Measurements from ENCODE around the gene C1orf226. TPM values are rescaled to one million over a fixed set of nuclear protein-coding genes. Genes with fewer than 3 reads are reported as not detected.

The C1orf226 gene
- total and polyA plus RNA-seq, 9 of the 15 experiments (the other 6 are each of a cell fraction or from before 2014, with no cell fraction given): 0.10 to 1.4 (median 0.47) TPM

- H3K4me2 ChIP-seq (ENCODE audit: insufficient read depth, low read length): no peak overlapping the region
- WGBS (ENCODE audit: insufficient coverage, low coverage, missing lambda C conversion rate): 94% methylated on average over 3 of the region's 3 CpGs
- CTCF ChIA-PET (ENCODE audit: low intra/inter-chr PET ratio): interaction anchor here (0.6 kb wide), 1 partner anchor 1374 kb away, joined by 3 read pairs; no protein-coding TSS in a partner anchor
- FAIRE-seq: no peak
- H3K79me2 ChIP-seq (ENCODE audit: control insufficient read depth, insufficient read depth, low read length): no peaks in the 10 kb centered on the region
- in situ Hi-C loops (cut with MboI): no loop called here
- H3K27me3 ChIP-seq (ENCODE audit: control insufficient read depth in 2 of 2, insufficient read depth in 2 of 2, low read length in 2 of 2): no peaks in the 10 kb centered on the region
- no peaks in the 10 kb centered on the region for H3K36me3 ChIP-seq (ENCODE audit: control insufficient read depth, insufficient read depth, low read length)
- intact Hi-C loops (cut with micrococcal nuclease): loop anchor here (5.0 kb wide), 1 partner anchor 313 kb away; no protein-coding TSS in a partner anchor
- peaks cover 28 to 44% of the 10 kb centered on the region in 2 experiments for H3K4me1 ChIP-seq (replicated peaks in 1 of 2; ENCODE audit: control insufficient read depth in 2 of 2, insufficient read depth in 2 of 2, low read length in 2 of 2)
- H3K9me1 ChIP-seq (ENCODE audit: control insufficient read depth, insufficient read depth, low read length): no peaks in the 10 kb centered on the region
- no peaks in the 10 kb centered on the region for H4K20me1 ChIP-seq (replicated peaks; ENCODE audit: control insufficient read depth, insufficient read depth, low read length)
- H3K4me3 ChIP-seq: no peak overlapping the region
- no peak for ATAC-seq
- H2AFZ ChIP-seq (ENCODE audit: low read depth, low read length): no peak overlapping the region
- BruUV-seq (replicated peaks): no TSS peak
- TF ChIP-seq ZNF3 (CRISPR knock-in tag; IDR thresholded peaks at IDR 0.05): no peak
- peak; percentile 29; the same call in 1 of the 2 replicates for TF ChIP-seq C11orf30 (IDR thresholded peaks at IDR 0.05; ENCODE audit: low read depth)
- peak; percentile 56; the same call in 1 of the 2 replicates for TF ChIP-seq ZNF316 (IDR thresholded peaks at IDR 0.05)
- H3K9ac ChIP-seq (ENCODE audit: insufficient read depth in 1 of 2, low read depth in 2 of 2, low read length in 2 of 2): no peak overlapping the region
- POLR2A ChIA-PET: interaction anchor here (0.6 to 0.8 kb wide), 2 partner anchors 15 to 297 kb away, joined by 3 read pairs; no protein-coding TSS in a partner anchor
- DNase-seq (ENCODE audit: extremely low read depth in 1 of 4, low spot score in 3 of 4): no peak
- no peaks in the 10 kb centered on the region for H3K9me3 ChIP-seq (replicated peaks; ENCODE audit: control insufficient read depth, insufficient read depth, low read depth, low read length)
- H3K27ac ChIP-seq (ENCODE audit: extremely low read depth, low read depth, low read length): no peak overlapping the region
Observed at GRCh38 chr1:162370721-162371120, 10.8 kb upstream of the C1orf226 start.

DNA sequence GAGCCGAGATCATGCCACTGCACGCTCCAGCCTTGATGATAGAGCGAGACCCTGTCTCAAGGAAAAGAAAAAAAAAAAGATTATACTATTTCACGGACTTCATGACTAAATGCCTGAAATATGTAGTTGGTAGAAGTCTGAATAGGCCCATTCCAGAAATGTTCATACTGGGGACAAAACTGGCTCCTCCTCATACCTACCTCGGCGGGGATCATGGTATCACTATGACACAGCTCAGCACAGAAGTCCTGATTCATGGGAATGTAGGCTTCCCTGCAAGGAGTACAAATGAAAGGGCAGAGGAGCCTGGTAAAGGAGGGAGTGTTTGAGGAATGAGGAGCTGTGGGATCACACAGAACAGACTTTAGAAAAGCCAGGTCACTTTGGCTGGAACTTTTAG lies 9.9 kb upstream of the C1orf226 start:
- H3K27ac ChIP-seq (ENCODE audit: extremely low read depth, low read depth, low read length): peak overlapping the region; percentile 13; the same call in 1 of the 3 replicates
- WGBS (ENCODE audit: insufficient coverage, low coverage, missing lambda C conversion rate): 62% methylated on average over 6 of the region's 6 CpGs
- intact Hi-C loops (cut with micrococcal nuclease) (loop anchor here (2.0 to 5.0 kb wide), 2 partner anchors 15 to 314 kb away; no protein-coding TSS in a partner anchor), in situ Hi-C loops (cut with MboI) (no loop called here)
- peak overlapping the region; percentile 71 for H2AFZ ChIP-seq (ENCODE audit: low read depth, low read length)
- H3K9me3 ChIP-seq (replicated peaks; ENCODE audit: control insufficient read depth, insufficient read depth, low read depth, low read length): no peaks in the 10 kb centered on the region
- H4K20me1 ChIP-seq (replicated peaks; ENCODE audit: control insufficient read depth, insufficient read depth, low read length): no peaks in the 10 kb centered on the region
- H3K27me3 ChIP-seq (ENCODE audit: control insufficient read depth in 2 of 2, insufficient read depth in 2 of 2, low read length in 2 of 2): no peaks in the 10 kb centered on the region
- POLR2A ChIA-PET: interaction anchor here (0.6 to 1.5 kb wide), 4 partner anchors 12 to 296 kb away, joined by 3 to 6 read pairs (median 3); no protein-coding TSS in a partner anchor
- H3K9me1 ChIP-seq (ENCODE audit: control insufficient read depth, insufficient read depth, low read length): no peaks in the 10 kb centered on the region
- H3K79me2 ChIP-seq (ENCODE audit: control insufficient read depth, insufficient read depth, low read length): no peaks in the 10 kb centered on the region
- peak overlapping the region; percentile 21; the same call in 1 of the 2 replicates for H3K4me2 ChIP-seq (ENCODE audit: insufficient read depth, low read length)
- H3K4me1 ChIP-seq (replicated peaks in 1 of 2; ENCODE audit: control insufficient read depth in 2 of 2, insufficient read depth in 2 of 2, low read length in 2 of 2): peaks cover 28 to 44% of the 10 kb centered on the region in 2 experiments
- H3K36me3 ChIP-seq (ENCODE audit: control insufficient read depth, insufficient read depth, low read length): no peaks in the 10 kb centered on the region
- H3K9ac ChIP-seq (ENCODE audit: insufficient read depth in 1 of 2, low read depth in 2 of 2, low read length in 2 of 2): peak overlapping the region in 1 of 2 experiments; percentile 33; a peak in 1 of 4 replicates
- H3K4me3 ChIP-seq: no peak overlapping the region
- DNase-seq (ENCODE audit: extremely low read depth in 1 of 4, low spot score in 3 of 4) (no peak), ATAC-seq (peak; percentile 6; the same call in 2 of the 3 replicates), FAIRE-seq (peak; percentile 51)
- CTCF ChIA-PET (ENCODE audit: low intra/inter-chr PET ratio): no interaction called here
- BruUV-seq (replicated peaks): no TSS peak
- TF ChIP-seq CREBBP (IDR thresholded peaks at IDR 0.05; ENCODE audit: low read depth, low read length) (no peak), SRF (CRISPR knock-in tag; IDR thresholded peaks at IDR 0.05) (no peak), PHF8 (IDR thresholded peaks at IDR 0.05; ENCODE audit: borderline replicate concordance, low read length) (no peak), SAFB2 (IDR thresholded peaks at IDR 0.05; ENCODE audit: borderline replicate concordance, low read depth, low read length, severe bottlenecking) (no peak), ZBED1 (IDR thresholded peaks at IDR 0.05) (no peak), MCM2 (IDR thresholded peaks at IDR 0.05; ENCODE audit: low read depth) (no peak), DDX20 (tag; IDR thresholded peaks at IDR 0.05; ENCODE audit: low read depth) (no peak), MTF1 (CRISPR knock-in tag; IDR thresholded peaks at IDR 0.05; ENCODE audit: borderline replicate concordance) (no peak)
